ENCODE data around the gene KCNA3. TPM values are rescaled to one million over a fixed set of nuclear protein-coding genes. Genes with fewer than 3 reads are reported as not detected.
A peak's percentile ranks its signal among the peaks of the same experiment; 100 is the strongest.

KCNA3 gene
- polyA plus RNA-seq, 3 donors from 2014 or later: 11.7 to 15.3 (median 12.4) TPM

GRCh38 chr1:110696818-110697217 lies 22.1 kb upstream of the KCNA3 start:
- Mint-ChIP-seq H3K4me1 (no peaks in the 10 kb centered on the region), H3K27ac (no peak overlapping the region), H3K4me3 (no peak overlapping the region), H3K27me3 (ENCODE audit: low read depth in 3 of 3) (peaks cover 0 to 10% (median 0%) of the 10 kb centered on the region in 3 donors), H3K36me3 (no peaks in the 10 kb centered on the region), H3K9me3 (no peaks in the 10 kb centered on the region)
- no peak for DNase-seq

DNA sequence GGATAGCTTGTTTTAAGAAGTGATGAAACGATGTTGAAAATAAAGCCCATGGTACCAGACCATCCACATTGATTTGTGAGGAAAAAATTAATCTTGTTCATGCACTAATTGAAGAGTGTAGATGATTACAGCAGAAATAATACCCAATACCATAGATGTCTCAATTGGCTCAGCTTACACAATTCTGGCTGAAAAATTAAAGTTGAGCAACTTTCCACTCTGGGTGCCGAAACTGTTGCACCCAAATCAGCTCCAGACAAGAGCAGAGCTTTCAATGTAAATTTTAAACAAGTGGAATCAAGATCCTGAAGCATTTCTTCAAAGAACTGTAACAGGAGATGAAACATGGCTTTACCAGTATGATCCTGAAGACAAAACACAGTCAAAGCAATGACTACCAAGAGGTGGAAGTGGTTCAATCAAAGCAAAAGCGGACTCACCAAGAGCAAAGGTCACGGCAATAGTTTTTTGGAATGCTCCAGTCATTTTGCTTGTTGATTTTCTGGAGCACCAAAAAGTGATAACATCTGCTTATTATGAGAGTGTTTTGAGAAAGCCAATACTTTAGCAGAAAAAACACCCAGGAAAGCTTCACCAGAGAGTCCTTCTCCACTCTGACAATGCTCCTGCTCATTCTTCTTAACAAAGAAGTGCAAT lies 16.1 kb upstream of the KCNA3 start:
- Mint-ChIP-seq H3K36me3 (no peaks in the 10 kb centered on the region), H3K27ac (no peak overlapping the region), H3K27me3 (ENCODE audit: low read depth in 3 of 3) (peaks cover 0 to 8% (median 0%) of the 10 kb centered on the region in 3 donors), H3K4me1 (no peaks in the 10 kb centered on the region), H3K4me3 (no peak overlapping the region), H3K9me3 (no peaks in the 10 kb centered on the region)
- no peak for DNase-seq

DNA sequence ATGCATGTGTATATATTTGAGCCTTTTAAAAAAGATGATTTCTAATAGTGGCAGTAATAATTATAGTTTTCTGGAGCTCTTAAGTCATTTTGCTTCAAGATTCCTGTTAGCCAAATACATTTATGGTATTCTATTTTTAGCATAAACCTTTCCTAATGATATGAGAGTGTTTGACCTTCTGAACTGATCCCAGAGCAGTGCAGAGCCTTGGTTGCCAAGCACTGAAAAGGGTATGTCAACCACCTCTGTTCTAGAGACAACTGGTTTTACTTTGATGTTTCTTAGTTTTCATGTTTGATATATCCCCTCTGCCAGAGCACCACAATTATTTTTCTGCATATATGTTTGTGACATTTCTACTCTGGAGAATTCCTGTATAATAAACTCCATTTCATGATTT lies 15.1 kb upstream of the KCNA3 start:
- H3K4me1 Mint-ChIP-seq: no peaks in the 10 kb centered on the region
- no peaks in the 10 kb centered on the region for H3K9me3 Mint-ChIP-seq
- DNase-seq: no peak
- H3K36me3 Mint-ChIP-seq: no peaks in the 10 kb centered on the region
- peaks cover 0 to 9% (median 0%) of the 10 kb centered on the region in 3 donors for H3K27me3 Mint-ChIP-seq (ENCODE audit: low read depth in 3 of 3)
- no peak overlapping the region for H3K4me3 Mint-ChIP-seq
- H3K27ac Mint-ChIP-seq: no peak overlapping the region

DNA sequence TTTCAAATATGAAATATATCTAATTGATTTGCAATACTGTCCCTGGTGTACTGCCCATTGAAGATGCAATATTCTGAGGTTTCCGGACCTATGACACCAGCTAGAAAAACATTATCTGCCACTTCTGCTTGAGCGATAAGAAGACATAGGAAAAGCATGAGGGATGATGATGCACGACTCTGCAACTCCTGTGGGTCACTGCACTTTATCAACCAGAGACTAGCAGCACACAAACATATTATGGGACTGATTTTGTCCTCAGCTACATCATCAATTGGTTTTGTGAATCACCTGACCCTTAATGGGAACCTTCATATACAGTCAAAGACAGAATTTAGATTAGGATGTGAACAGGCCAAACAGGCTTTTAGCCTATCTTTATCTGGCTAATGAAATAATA lies 13.8 kb upstream of the KCNA3 start:
- H3K4me1 Mint-ChIP-seq: no peaks in the 10 kb centered on the region
- no peaks in the 10 kb centered on the region for H3K9me3 Mint-ChIP-seq
- peaks cover 0 to 8% (median 0%) of the 10 kb centered on the region in 3 donors for H3K27me3 Mint-ChIP-seq (ENCODE audit: low read depth in 3 of 3)
- no peaks in the 10 kb centered on the region for H3K36me3 Mint-ChIP-seq
- no peak overlapping the region for H3K4me3 Mint-ChIP-seq
- H3K27ac Mint-ChIP-seq: no peak overlapping the region
- no peak for DNase-seq

- Mint-ChIP-seq H3K4me3 (no peak overlapping the region), H3K27me3 (ENCODE audit: low read depth in 3 of 3) (peaks cover 0 to 8% (median 3%) of the 10 kb centered on the region in 3 donors), H3K27ac (no peak overlapping the region), H3K36me3 (no peaks in the 10 kb centered on the region), H3K4me1 (no peaks in the 10 kb centered on the region), H3K9me3 (no peaks in the 10 kb centered on the region)
- DNase-seq: no peak
These were observed 12.5 kb upstream of the KCNA3 start for GRCh38 chr1:110687250-110687649.

GRCh38 chr1:110686188-110686587 lies 11.4 kb upstream of the KCNA3 start:
- no peak overlapping the region for H3K4me3 Mint-ChIP-seq
- no peak for DNase-seq
- no peak overlapping the region for H3K27ac Mint-ChIP-seq

GRCh38 chr1:110684491-110684890 lies 9.8 kb upstream of the KCNA3 start:
- H3K4me1 Mint-ChIP-seq: no peaks in the 10 kb centered on the region
- H3K4me3 Mint-ChIP-seq: no peak overlapping the region
- no peak overlapping the region for H3K27ac Mint-ChIP-seq

More at GRCh38 chr1:110686188-110686587, 11.4 kb upstream of the KCNA3 start:
- H3K4me1 Mint-ChIP-seq: no peaks in the 10 kb centered on the region
- H3K9me3 Mint-ChIP-seq: no peaks in the 10 kb centered on the region
- H3K36me3 Mint-ChIP-seq: no peaks in the 10 kb centered on the region
- H3K27me3 Mint-ChIP-seq (ENCODE audit: low read depth in 3 of 3): peaks cover 0 to 4% (median 3%) of the 10 kb centered on the region in 3 donors

GRCh38 chr1:110682898-110683297 lies 8.2 kb upstream of the KCNA3 start:
- H3K9me3 Mint-ChIP-seq: no peaks in the 10 kb centered on the region

More at GRCh38 chr1:110684491-110684890, 9.8 kb upstream of the KCNA3 start:
- no peaks in the 10 kb centered on the region for H3K9me3 Mint-ChIP-seq
- DNase-seq: no peak
- peaks cover 0 to 5% (median 3%) of the 10 kb centered on the region in 3 donors for H3K36me3 Mint-ChIP-seq
- H3K27me3 Mint-ChIP-seq (ENCODE audit: low read depth in 3 of 3): peaks cover 0 to 5% (median 3%) of the 10 kb centered on the region in 3 donors

GRCh38 chr1:110680036-110680735 lies 5.4 kb upstream of the KCNA3 start:
- H3K4me3 Mint-ChIP-seq: no peak overlapping the region
- peaks cover 0 to 7% (median 2%) of the 10 kb centered on the region in 3 donors for H3K27me3 Mint-ChIP-seq (ENCODE audit: low read depth in 3 of 3)
- no peaks in the 10 kb centered on the region for H3K9me3 Mint-ChIP-seq
- no peak for DNase-seq
- peaks cover 0 to 5% of the 10 kb centered on the region in 2 donors for H3K4me1 Mint-ChIP-seq
- peaks cover 0 to 5% (median 3%) of the 10 kb centered on the region in 3 donors for H3K36me3 Mint-ChIP-seq
- H3K27ac Mint-ChIP-seq: no peak overlapping the region

More at GRCh38 chr1:110682898-110683297, 8.2 kb upstream of the KCNA3 start:
- no peak overlapping the region for H3K27ac Mint-ChIP-seq
- peaks cover 0 to 5% (median 3%) of the 10 kb centered on the region in 3 donors for H3K27me3 Mint-ChIP-seq (ENCODE audit: low read depth in 3 of 3)
- no peak overlapping the region for H3K4me3 Mint-ChIP-seq
- H3K36me3 Mint-ChIP-seq: peaks cover 0 to 5% (median 3%) of the 10 kb centered on the region in 3 donors
- no peak for DNase-seq
- H3K4me1 Mint-ChIP-seq: no peaks in the 10 kb centered on the region

DNA sequence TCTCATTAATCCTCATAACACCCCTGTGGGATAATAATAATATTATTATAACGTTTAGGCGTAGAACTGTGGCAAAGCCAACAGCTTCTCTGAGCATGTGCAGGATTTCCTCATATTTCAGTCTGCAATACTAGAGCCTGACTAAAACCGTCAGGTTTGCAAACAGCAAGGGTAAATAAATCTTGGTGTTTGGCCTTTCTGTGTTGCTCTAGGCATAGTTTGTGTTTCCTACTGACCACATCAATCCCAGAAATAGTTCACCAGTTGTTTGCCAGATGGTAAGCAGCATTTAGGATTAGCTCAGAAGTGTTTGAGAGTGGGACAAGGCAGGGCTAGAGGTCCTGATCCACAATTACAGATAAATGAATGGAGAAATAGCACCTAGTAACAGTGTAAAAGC lies 2.8 kb upstream of the KCNA3 start:
- Mint-ChIP-seq H3K4me1 (peaks cover 17 to 20% of the 10 kb centered on the region in 2 donors), H3K9me3 (no peaks in the 10 kb centered on the region), H3K4me3 (no peak overlapping the region), H3K27me3 (ENCODE audit: low read depth in 3 of 3) (peaks cover 17 to 19% (median 18%) of the 10 kb centered on the region in 3 donors), H3K36me3 (peaks cover 0 to 9% (median 3%) of the 10 kb centered on the region in 3 donors), H3K27ac (no peak overlapping the region)
- no peak for DNase-seq

DNA sequence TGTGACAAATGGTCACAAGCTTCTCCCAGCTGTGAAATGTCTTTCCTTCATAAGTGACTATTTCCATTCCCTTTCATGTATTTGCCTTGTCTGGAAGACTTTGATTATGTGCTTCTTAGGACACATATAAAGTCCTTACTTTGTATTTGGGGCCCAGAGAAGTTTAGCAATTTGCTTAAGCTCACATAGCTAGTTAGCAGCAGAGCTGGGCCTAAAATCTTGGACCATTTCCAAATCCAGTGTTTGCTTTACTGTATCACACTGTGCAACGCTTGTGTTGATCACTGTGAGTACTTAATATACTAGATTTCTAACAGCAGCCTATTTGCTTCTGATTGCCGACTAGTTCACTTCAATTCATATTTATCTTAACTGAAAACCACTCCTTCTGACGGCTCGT lies 2.2 kb upstream of the KCNA3 start:
- Mint-ChIP-seq H3K9me3 (no peaks in the 10 kb centered on the region), H3K27me3 (ENCODE audit: low read depth in 3 of 3) (peaks cover 19 to 22% (median 21%) of the 10 kb centered on the region in 3 donors), H3K27ac (no peak overlapping the region), H3K4me1 (peaks cover 22 to 26% of the 10 kb centered on the region in 2 donors), H3K36me3 (peaks cover 0 to 9% (median 3%) of the 10 kb centered on the region in 3 donors), H3K4me3 (peak overlapping the region in 1 of 5 donors; percentile 72)
- DNase-seq: no peak

GRCh38 chr1:110675060-110675791 lies 486 bp upstream of the KCNA3 start:
- no peak for DNase-seq
- peak overlapping the region; percentile 3 to 68 (median 42) for H3K27ac Mint-ChIP-seq
- H3K27me3 Mint-ChIP-seq (ENCODE audit: low read depth in 3 of 3): peaks cover 19 to 23% (median 22%) of the 10 kb centered on the region in 3 donors
- peaks cover 40% of the 10 kb centered on the region in 2 donors for H3K4me1 Mint-ChIP-seq
- H3K36me3 Mint-ChIP-seq: peaks cover 0 to 4% (median 0%) of the 10 kb centered on the region in 3 donors
- H3K4me3 Mint-ChIP-seq: peak overlapping the region; percentile 66 to 80 (median 78)
- no peaks in the 10 kb centered on the region for H3K9me3 Mint-ChIP-seq

DNA sequence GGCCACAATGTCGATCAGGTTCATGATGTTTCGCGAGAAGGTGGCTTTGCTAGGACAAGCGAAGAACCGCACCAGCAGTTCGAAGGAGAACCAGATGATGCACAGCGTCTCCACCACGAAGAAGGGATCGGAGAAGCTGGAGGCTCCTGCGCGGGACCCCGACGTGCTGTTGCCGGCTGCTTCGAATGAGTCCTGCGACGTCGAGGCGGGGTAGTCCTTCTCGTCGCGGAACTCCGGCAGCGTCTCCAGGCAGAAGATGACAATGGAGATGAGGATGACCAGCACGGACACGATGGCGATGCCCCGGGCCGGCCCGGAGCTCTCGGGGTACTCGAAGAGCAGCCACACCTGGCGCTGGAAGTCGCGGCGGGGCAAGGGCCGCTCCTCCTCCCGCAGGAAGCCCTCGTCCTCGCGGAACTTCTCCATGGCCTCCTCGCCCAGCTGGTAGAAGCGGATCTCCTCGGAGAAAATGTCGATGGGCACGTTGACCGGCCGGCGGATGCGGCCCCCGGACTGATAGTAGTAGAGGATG lies 869 bp downstream of the KCNA3 start:
- peaks cover 50 to 52% of the 10 kb centered on the region in 2 donors for H3K4me1 Mint-ChIP-seq
- peak overlapping the region; percentile 91 to 99 (median 95) for H3K27ac Mint-ChIP-seq
- H3K27me3 Mint-ChIP-seq (ENCODE audit: low read depth in 3 of 3): peaks cover 19 to 23% (median 22%) of the 10 kb centered on the region in 3 donors
- no peaks in the 10 kb centered on the region for H3K9me3 Mint-ChIP-seq
- peak overlapping the region; percentile 86 to 95 (median 87) for H3K4me3 Mint-ChIP-seq
- peaks cover 0 to 4% (median 0%) of the 10 kb centered on the region in 3 donors for H3K36me3 Mint-ChIP-seq
- peak in 1 of 3 donors; percentile 6 for DNase-seq
